ENCODE results near the gene DOP1A. TPM values are rescaled to one million over a fixed set of nuclear protein-coding genes. Genes with fewer than 3 reads are reported as not detected.

Gene DOP1A
- total RNA-seq, 1 experiment from 2014 or later, result 50.2 TPM

DNA sequence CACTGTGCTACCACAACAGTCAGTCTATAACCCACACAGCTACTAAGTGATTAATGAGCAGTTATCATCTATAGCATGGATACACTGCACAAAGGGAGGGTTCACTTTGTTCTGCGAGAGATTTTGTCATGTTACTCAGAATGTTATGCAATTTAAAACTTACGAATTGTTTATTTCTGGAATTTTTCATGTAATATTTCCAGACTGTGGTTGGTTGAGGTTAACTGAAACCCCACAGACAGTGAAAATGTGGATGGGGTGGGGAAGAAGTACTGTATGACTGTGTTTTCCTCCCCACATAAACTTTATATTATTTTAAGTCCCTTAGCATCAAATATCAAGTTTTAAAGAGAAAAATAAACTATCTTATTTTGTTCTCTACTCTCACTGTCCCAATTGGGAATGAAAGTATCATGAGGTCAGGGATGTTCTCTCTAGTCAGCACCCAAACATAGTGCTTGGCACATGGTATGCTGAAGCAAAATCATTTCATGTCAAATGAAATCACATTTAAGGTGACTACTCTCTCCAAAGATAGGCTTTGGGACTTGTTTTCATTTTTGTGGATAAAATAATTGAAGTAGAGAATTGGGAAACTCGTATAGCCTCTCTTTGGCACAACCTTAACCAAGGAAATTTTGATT lies 25.4 kb downstream of the DOP1A start:
- Histone ChIP-seq H3K9ac (ENCODE audit: low read length) (no peak overlapping the region), H3K4me3 (ENCODE audit: low read length) (no peak overlapping the region), H3K27ac (ENCODE audit: low read length) (no peak overlapping the region), H3K9me3 (ENCODE audit: low read length) (no peaks in the 10 kb centered on the region), H3K27me3 (ENCODE audit: low read length) (no peaks in the 10 kb centered on the region), H3K79me2 (ENCODE audit: low read length) (peaks cover 93% of the 10 kb centered on the region), H3K36me3 (ENCODE audit: insufficient read depth, low read length) (no peaks in the 10 kb centered on the region), H3K4me2 (ENCODE audit: low read depth, low read length, poor library complexity, severe bottlenecking) (no peak overlapping the region), H4K20me1 (ENCODE audit: insufficient read depth, low read depth, low read length) (no peaks in the 10 kb centered on the region), H3K4me1 (ENCODE audit: low read length) (no peaks in the 10 kb centered on the region), H3K9me2 (replicated peaks; ENCODE audit: insufficient read depth, low read length) (no peaks in the 10 kb centered on the region), H2AFZ (ENCODE audit: low read length) (no peak overlapping the region)
- no peak for DNase-seq

DNA sequence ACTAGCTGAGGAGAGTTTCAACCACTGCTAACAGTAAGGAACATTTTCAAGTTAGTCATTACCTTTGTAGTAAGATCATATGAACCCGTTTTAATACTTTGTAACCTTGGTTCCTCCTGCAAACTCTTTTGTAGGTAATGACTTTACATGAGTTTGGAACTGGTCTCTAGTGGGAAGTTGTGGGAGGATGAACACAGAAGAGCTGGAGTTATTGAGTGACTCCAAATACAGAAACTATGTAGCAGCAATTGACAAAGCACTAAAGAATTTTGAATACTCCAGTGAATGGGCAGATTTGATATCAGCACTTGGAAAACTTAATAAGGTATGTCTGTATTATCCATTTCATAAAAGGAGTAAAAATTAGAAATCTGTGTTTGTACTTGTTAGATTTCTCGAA lies 29.3 kb downstream of the DOP1A start:
- Histone ChIP-seq H3K4me2 (ENCODE audit: low read depth, low read length, poor library complexity, severe bottlenecking) (no peak overlapping the region), H3K27me3 (ENCODE audit: low read length) (no peaks in the 10 kb centered on the region), H2AFZ (ENCODE audit: low read length) (no peak overlapping the region), H3K79me2 (ENCODE audit: low read length) (peaks cover 68% of the 10 kb centered on the region), H3K9ac (ENCODE audit: low read length) (no peak overlapping the region), H3K9me2 (replicated peaks; ENCODE audit: insufficient read depth, low read length) (no peaks in the 10 kb centered on the region), H4K20me1 (ENCODE audit: insufficient read depth, low read depth, low read length) (no peaks in the 10 kb centered on the region), H3K9me3 (ENCODE audit: low read length) (no peaks in the 10 kb centered on the region), H3K4me1 (ENCODE audit: low read length) (no peaks in the 10 kb centered on the region), H3K27ac (ENCODE audit: low read length) (no peak overlapping the region), H3K4me3 (ENCODE audit: low read length) (no peak overlapping the region), H3K36me3 (ENCODE audit: insufficient read depth, low read length) (no peaks in the 10 kb centered on the region; the same call in 1 of the 2 replicates)
- no peak for DNase-seq

DNA sequence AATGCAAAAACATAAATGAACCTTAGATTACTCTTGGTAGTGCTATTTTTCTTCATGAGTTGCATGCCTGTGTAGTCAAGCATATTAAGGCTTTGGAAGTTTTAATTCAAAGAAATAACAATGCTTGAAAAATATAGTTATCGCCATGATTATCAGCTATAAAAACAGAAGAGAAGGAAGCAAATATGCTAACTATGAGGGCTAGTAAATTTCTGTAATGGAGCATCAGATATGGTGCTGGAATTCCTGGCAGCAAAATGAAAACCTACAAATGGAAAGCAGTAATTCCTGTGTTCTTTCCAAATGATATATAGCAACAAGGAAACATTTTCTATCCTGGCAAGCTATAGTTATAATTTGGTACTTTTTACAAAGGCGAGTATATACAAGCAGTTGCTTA lies 29.7 kb downstream of the DOP1A start:
- H3K79me2 ChIP-seq (ENCODE audit: low read length), result peaks cover 68% of the 10 kb centered on the region
- no peak overlapping the region for H2AFZ ChIP-seq (ENCODE audit: low read length)
- no peak overlapping the region for H3K9ac ChIP-seq (ENCODE audit: low read length)
- no peaks in the 10 kb centered on the region for H3K27me3 ChIP-seq (ENCODE audit: low read length)
- no peaks in the 10 kb centered on the region for H3K4me1 ChIP-seq (ENCODE audit: low read length)
- peaks cover 4% of the 10 kb centered on the region; the same call in 1 of the 2 replicates for H3K36me3 ChIP-seq (ENCODE audit: insufficient read depth, low read length)
- H4K20me1 ChIP-seq (ENCODE audit: insufficient read depth, low read depth, low read length), result no peaks in the 10 kb centered on the region
- no peaks in the 10 kb centered on the region for H3K9me3 ChIP-seq (ENCODE audit: low read length)
- H3K4me2 ChIP-seq (ENCODE audit: low read depth, low read length, poor library complexity, severe bottlenecking), result no peak overlapping the region
- H3K4me3 ChIP-seq (ENCODE audit: low read length), result no peak overlapping the region
- no peak for DNase-seq
- H3K9me2 ChIP-seq (replicated peaks; ENCODE audit: insufficient read depth, low read length), result no peaks in the 10 kb centered on the region
- no peak overlapping the region for H3K27ac ChIP-seq (ENCODE audit: low read length)

DNA sequence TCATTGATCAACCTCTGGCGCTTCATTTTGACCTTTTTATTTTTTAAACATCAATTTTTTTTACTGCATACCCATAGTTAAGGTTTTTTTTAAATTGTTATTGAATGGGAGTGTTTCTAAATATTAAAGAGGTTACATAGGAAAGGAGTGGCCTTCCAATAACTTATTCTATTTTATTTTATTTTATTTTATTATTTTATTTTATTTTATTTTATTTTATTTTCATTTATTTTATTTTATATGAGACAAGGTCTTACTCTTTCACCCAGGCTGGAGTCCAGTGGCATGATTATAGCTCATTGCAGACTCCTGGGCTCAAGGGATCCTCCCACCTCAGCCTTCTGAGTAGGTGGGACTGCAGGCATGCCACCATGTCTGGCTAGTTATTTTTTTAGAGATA lies 30.2 kb downstream of the DOP1A start:
- Histone ChIP-seq H3K36me3 (ENCODE audit: insufficient read depth, low read length) (peaks cover 5% of the 10 kb centered on the region; the same call in 1 of the 2 replicates), H3K9me3 (ENCODE audit: low read length) (no peaks in the 10 kb centered on the region), H3K4me1 (ENCODE audit: low read length) (no peaks in the 10 kb centered on the region), H3K4me3 (ENCODE audit: low read length) (no peak overlapping the region), H3K4me2 (ENCODE audit: low read depth, low read length, poor library complexity, severe bottlenecking) (no peak overlapping the region), H2AFZ (ENCODE audit: low read length) (no peak overlapping the region), H3K27ac (ENCODE audit: low read length) (no peak overlapping the region), H3K79me2 (ENCODE audit: low read length) (peaks cover 65% of the 10 kb centered on the region), H3K9ac (ENCODE audit: low read length) (no peak overlapping the region), H3K9me2 (replicated peaks; ENCODE audit: insufficient read depth, low read length) (no peaks in the 10 kb centered on the region), H3K27me3 (ENCODE audit: low read length) (no peaks in the 10 kb centered on the region), H4K20me1 (ENCODE audit: insufficient read depth, low read depth, low read length) (no peaks in the 10 kb centered on the region)
- no peak for DNase-seq

DNA sequence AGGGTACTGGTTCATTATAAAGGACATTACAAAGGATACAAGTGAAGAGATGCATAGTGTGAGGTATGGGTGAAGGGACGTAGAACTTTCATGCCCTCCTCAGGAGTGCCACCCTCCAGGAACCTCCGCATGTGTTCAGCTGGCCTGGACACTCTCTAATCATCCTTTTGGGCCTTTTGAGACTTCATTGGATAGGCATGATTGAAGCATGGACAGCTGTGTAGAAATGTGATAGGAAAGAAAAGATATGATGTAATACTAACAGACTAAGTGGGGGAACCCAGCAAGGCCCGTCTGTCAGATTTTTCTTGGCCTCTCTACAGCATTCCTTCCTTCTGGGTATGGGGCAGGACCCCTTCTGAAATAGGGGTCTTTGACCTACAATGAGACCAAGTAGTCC lies 31.1 kb downstream of the DOP1A start:
- Histone ChIP-seq H3K4me3 (ENCODE audit: low read length) (no peak overlapping the region), H2AFZ (ENCODE audit: low read length) (no peak overlapping the region), H3K4me1 (ENCODE audit: low read length) (no peaks in the 10 kb centered on the region), H3K27ac (ENCODE audit: low read length) (no peak overlapping the region), H3K9me2 (replicated peaks; ENCODE audit: insufficient read depth, low read length) (no peaks in the 10 kb centered on the region), H3K27me3 (ENCODE audit: low read length) (no peaks in the 10 kb centered on the region), H3K9ac (ENCODE audit: low read length) (no peak overlapping the region), H3K4me2 (ENCODE audit: low read depth, low read length, poor library complexity, severe bottlenecking) (no peak overlapping the region), H3K9me3 (ENCODE audit: low read length) (no peaks in the 10 kb centered on the region), H3K79me2 (ENCODE audit: low read length) (peaks cover 58% of the 10 kb centered on the region), H4K20me1 (ENCODE audit: insufficient read depth, low read depth, low read length) (no peaks in the 10 kb centered on the region), H3K36me3 (ENCODE audit: insufficient read depth, low read length) (peaks cover 7% of the 10 kb centered on the region; the same call in 1 of the 2 replicates)
- no peak for DNase-seq

DNA sequence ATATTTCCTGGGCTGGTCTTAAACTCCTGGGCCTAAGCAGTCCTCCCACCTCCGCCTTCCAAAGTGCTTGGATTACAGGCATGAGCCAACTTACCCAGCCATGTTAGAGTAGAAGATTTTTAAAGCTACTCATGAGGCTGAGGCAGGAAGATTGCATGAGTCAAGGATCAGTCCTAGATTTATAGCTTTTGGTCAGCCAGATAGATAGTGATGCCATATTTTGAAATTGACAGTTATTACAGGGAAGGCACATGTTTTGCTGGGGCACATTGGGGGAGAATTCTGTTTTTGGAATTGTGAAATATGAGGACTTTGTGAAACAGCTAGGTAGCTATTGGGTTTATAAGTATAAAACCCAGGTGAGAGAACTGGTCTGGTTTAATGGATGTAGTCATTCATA lies 40.9 kb downstream of the DOP1A start:
- peaks cover 14% of the 10 kb centered on the region for H3K4me1 ChIP-seq (ENCODE audit: low read length)

DNA sequence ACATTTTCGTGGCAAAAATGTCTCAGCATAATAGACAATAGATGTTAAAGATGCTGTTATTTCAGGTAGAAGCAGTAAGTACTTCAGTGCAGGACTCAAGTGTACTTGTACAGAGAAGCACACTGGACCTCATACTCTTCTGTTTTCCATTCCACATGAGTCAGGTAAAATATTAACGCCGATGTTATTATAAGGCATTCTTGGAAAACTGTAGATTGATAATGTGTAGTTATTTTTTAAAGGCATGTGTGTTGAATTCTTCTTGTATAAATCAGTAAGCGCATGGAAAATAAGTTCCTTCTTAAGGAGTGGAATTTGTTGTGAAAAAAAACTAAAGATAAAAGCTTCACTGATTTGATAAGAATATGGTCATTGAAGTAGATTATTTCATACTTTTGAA lies 45.8 kb downstream of the DOP1A start:
- H3K9me2 ChIP-seq (replicated peaks; ENCODE audit: insufficient read depth, low read length), result no peaks in the 10 kb centered on the region
- H3K27me3 ChIP-seq (ENCODE audit: low read length), result no peaks in the 10 kb centered on the region
- H3K9ac ChIP-seq (ENCODE audit: low read length), result no peak overlapping the region
- H3K4me2 ChIP-seq (ENCODE audit: low read depth, low read length, poor library complexity, severe bottlenecking), result no peak overlapping the region
- H3K79me2 ChIP-seq (ENCODE audit: low read length), result peaks cover 2% of the 10 kb centered on the region; the same call in 1 of the 2 replicates
- no peaks in the 10 kb centered on the region for H4K20me1 ChIP-seq (ENCODE audit: insufficient read depth, low read depth, low read length)
- H3K36me3 ChIP-seq (ENCODE audit: insufficient read depth, low read length), result peaks cover 19% of the 10 kb centered on the region; the same call in 1 of the 2 replicates
- no peak overlapping the region for H2AFZ ChIP-seq (ENCODE audit: low read length)
- no peak overlapping the region for H3K27ac ChIP-seq (ENCODE audit: low read length)
- no peak for DNase-seq
- peaks cover 23% of the 10 kb centered on the region for H3K4me1 ChIP-seq (ENCODE audit: low read length)
- H3K4me3 ChIP-seq (ENCODE audit: low read length), result no peak overlapping the region
- H3K9me3 ChIP-seq (ENCODE audit: low read length), result no peaks in the 10 kb centered on the region

More for the DNA sequence above, 40.9 kb downstream of the DOP1A start:
- no peak overlapping the region for H3K9ac ChIP-seq (ENCODE audit: low read length)
- no peaks in the 10 kb centered on the region for H4K20me1 ChIP-seq (ENCODE audit: insufficient read depth, low read depth, low read length)
- H3K36me3 ChIP-seq (ENCODE audit: insufficient read depth, low read length), result peaks cover 25% of the 10 kb centered on the region; the same call in 1 of the 2 replicates
- no peaks in the 10 kb centered on the region for H3K9me2 ChIP-seq (replicated peaks; ENCODE audit: insufficient read depth, low read length)
- H3K27ac ChIP-seq (ENCODE audit: low read length), result no peak overlapping the region
- no peak for DNase-seq
- peaks cover 15% of the 10 kb centered on the region for H3K79me2 ChIP-seq (ENCODE audit: low read length)
- H3K27me3 ChIP-seq (ENCODE audit: low read length), result no peaks in the 10 kb centered on the region
- H2AFZ ChIP-seq (ENCODE audit: low read length), result no peak overlapping the region
- no peaks in the 10 kb centered on the region for H3K9me3 ChIP-seq (ENCODE audit: low read length)
- H3K4me2 ChIP-seq (ENCODE audit: low read depth, low read length, poor library complexity, severe bottlenecking), result no peak overlapping the region
- H3K4me3 ChIP-seq (ENCODE audit: low read length), result no peak overlapping the region

DNA sequence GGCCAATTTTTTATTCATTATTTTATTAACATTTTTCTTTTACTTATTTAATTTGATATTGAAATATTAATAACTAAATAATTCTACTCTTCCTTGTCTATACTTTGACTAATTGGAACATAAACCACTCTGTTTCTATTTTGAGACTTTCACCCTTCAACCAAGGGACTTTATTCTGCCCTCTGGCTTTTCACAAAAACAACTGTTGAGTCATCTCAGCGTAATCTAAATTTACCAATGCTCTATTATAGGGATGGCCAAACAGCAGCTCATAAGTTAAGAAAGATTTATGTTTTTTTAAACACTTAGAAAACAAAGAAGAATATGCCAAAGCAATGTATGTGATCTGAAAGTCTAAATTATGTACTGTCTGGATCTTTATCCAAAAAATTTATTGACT lies 46.7 kb downstream of the DOP1A start:
- Histone ChIP-seq H3K36me3 (ENCODE audit: insufficient read depth, low read length) (peaks cover 21% of the 10 kb centered on the region; the same call in 1 of the 2 replicates), H3K4me3 (ENCODE audit: low read length) (no peak overlapping the region)

More for the DNA sequence above, 46.7 kb downstream of the DOP1A start:
- H3K9me2 ChIP-seq (replicated peaks; ENCODE audit: insufficient read depth, low read length), result no peaks in the 10 kb centered on the region
- no peaks in the 10 kb centered on the region for H4K20me1 ChIP-seq (ENCODE audit: insufficient read depth, low read depth, low read length)
- H3K27ac ChIP-seq (ENCODE audit: low read length), result no peak overlapping the region
- no peaks in the 10 kb centered on the region for H3K27me3 ChIP-seq (ENCODE audit: low read length)
- H3K79me2 ChIP-seq (ENCODE audit: low read length), result peaks cover 2% of the 10 kb centered on the region; the same call in 1 of the 2 replicates
- peaks cover 23% of the 10 kb centered on the region for H3K4me1 ChIP-seq (ENCODE audit: low read length)
- H3K9ac ChIP-seq (ENCODE audit: low read length), result no peak overlapping the region
- no peak overlapping the region for H2AFZ ChIP-seq (ENCODE audit: low read length)
- no peaks in the 10 kb centered on the region for H3K9me3 ChIP-seq (ENCODE audit: low read length)
- no peak for DNase-seq
- H3K4me2 ChIP-seq (ENCODE audit: low read depth, low read length, poor library complexity, severe bottlenecking), result no peak overlapping the region
